GM12878 (cell line): Measurements from ENCODE around the gene SORCS2. TPM values are rescaled to one million over a fixed set of nuclear protein-coding genes. Genes with fewer than 3 reads are reported as not detected.

ENCODE experiments used
- ATAC-seq: fragments of 200-7000 bp; cut with Tn5 transposase; 3 replicates; pipeline ENCODE4 v1.9.1; 2020; ENCODE audit warnings: mild to moderate bottlenecking, moderate library complexity
- BruUV-seq: library from RNA; stranded (reverse); fragments of 400-500 nt; replicated peaks from 2 replicates; lab custom pipeline; 2021; lab: Mats Ljungman, UMichigan
- CTCF ChIA-PET: fragments of 300-600 bp; sonication (Branson Sonifier 250); formaldehyde crosslinking; extraction: SDS; loops from one replicate; lab custom pipeline; 2021; ENCODE audit warnings: inconsistent platforms; lab: Yijun Ruan, JAX
- POLR2A ChIA-PET: fragments of 350-600 bp; formaldehyde crosslinking; extraction: SDS; loops from one replicate; lab custom pipeline; 2021; ENCODE audit warnings: inconsistent platforms; lab: Charles Lee
- RAD21 ChIA-PET: fragments of 300-600 bp; sonication (Branson Sonifier 250); formaldehyde crosslinking; loops from one replicate; lab custom pipeline; 2023; ENCODE audit warnings: antibody characterized with exemption; ENCODE audit not compliant: unreplicated experiment; lab: Charles Lee
- SMC1A ChIA-PET: fragments of 300-600 bp; sonication (Branson Sonifier 250); formaldehyde crosslinking; loops from one replicate; lab custom pipeline; 2023; ENCODE audit not compliant: unreplicated experiment, uncharacterized antibody; lab: Charles Lee
- DNase-seq: peaks from one replicate; pipeline ENCODE4 v3.0.0-alpha.2; 2011; ENCODE audit warnings: low read depth, low spot score
- FAIRE-seq: peaks from 3 replicates; lab custom pipeline; 2011; peaks lifted over from hg19 to GRCh38; lab: Jason Lieb, UNC
- H2AFZ ChIP-seq: 2 replicates; pipeline ENCODE4 v1.6.0; 2011; ENCODE audit warnings: low read depth, low read length, control low read depth; ENCODE audit not compliant: control insufficient read depth
- H3K27ac ChIP-seq: 2 replicates; pipeline ENCODE4 v1.5.1; 2011; ENCODE audit warnings: control low read depth; ENCODE audit not compliant: control insufficient read depth, insufficient read depth
- H3K27me3 ChIP-seq, 2 experiments: replicated peaks in 1 of 2; 2 replicates each; pipeline versions ENCODE4 v1.6.0 to v1.6.1; 2011; ENCODE audit warnings: low read length in 1 of 2; ENCODE audit not compliant: control insufficient read depth in 2 of 2, insufficient read depth in 2 of 2
- H3K36me3 ChIP-seq, 2 experiments: 2 replicates each; pipeline ENCODE4 v1.5.1; 2011; ENCODE audit warnings: low read length in 1 of 2; ENCODE audit not compliant: control insufficient read depth in 2 of 2, insufficient read depth in 2 of 2
- H3K4me1 ChIP-seq: 2 replicates; pipeline ENCODE4 v1.6.1; 2011; ENCODE audit warnings: mild to moderate bottlenecking, low read length, moderate library complexity, mixed read lengths; ENCODE audit not compliant: control insufficient read depth, insufficient read depth
- H3K4me2 ChIP-seq: 2 replicates; pipeline ENCODE4 v1.6.0; 2011; ENCODE audit warnings: control low read depth; ENCODE audit not compliant: control insufficient read depth, insufficient read depth
- H3K4me3 ChIP-seq: fragments of 200-600 bp; sonication (generic); 2 replicates; pipeline ENCODE4 v1.5.1; 2016
- H3K79me2 ChIP-seq: 2 replicates; pipeline ENCODE4 v1.6.0; 2011; ENCODE audit warnings: low read length; ENCODE audit not compliant: control insufficient read depth, insufficient read depth
- H3K9ac ChIP-seq: 2 replicates; pipeline ENCODE4 v1.8.0; 2011; ENCODE audit warnings: low read length, control low read depth, mixed read lengths; ENCODE audit not compliant: control insufficient read depth, insufficient read depth
- H3K9me3 ChIP-seq: replicated peaks from 3 replicates; pipeline ENCODE4 v1.5.1; 2011; ENCODE audit warnings: mild to moderate bottlenecking, low read length; ENCODE audit not compliant: control insufficient read depth, insufficient read depth
- H4K20me1 ChIP-seq: 2 replicates; pipeline ENCODE4 v1.6.0; 2011; ENCODE audit not compliant: control insufficient read depth, insufficient read depth
- ASH2L ChIP-seq: fragments of 300-600, 200-600 bp; sonication (generic); IDR thresholded peaks from 2 replicates; pipeline ENCODE4 v1.6.1; 2017; ENCODE audit warnings: low read depth, mild to moderate bottlenecking, borderline replicate concordance
- BMI1 ChIP-seq: fragments of 450-650 bp; IDR thresholded peaks from 2 replicates; pipeline ENCODE4 v1.6.1; 2016; ENCODE audit warnings: mild to moderate bottlenecking, moderate library complexity, borderline replicate concordance
- CBFB ChIP-seq: IDR thresholded peaks from 2 replicates; pipeline ENCODE4 v1.6.1; 2016; ENCODE audit warnings: antibody characterized with exemption, low read depth
- GATAD2B ChIP-seq: fragments of 450-650 bp; conservative IDR thresholded peaks from 2 replicates; pipeline ENCODE4 v1.6.1; 2017; ENCODE audit warnings: low read depth, mild to moderate bottlenecking, moderate library complexity
- KLF5 ChIP-seq: fragments of 450-650 bp; IDR thresholded peaks from 2 replicates; pipeline ENCODE4 v1.6.1; 2014; ENCODE audit warnings: mild to moderate bottlenecking; ENCODE audit not compliant: partially characterized antibody
- POU2F2 ChIP-seq: IDR thresholded peaks from 3 replicates; pipeline ENCODE4 v1.6.1; 2011; ENCODE audit warnings: low read depth, mild to moderate bottlenecking, low read length, borderline replicate concordance
- SMC3 ChIP-seq: IDR thresholded peaks from 2 replicates; pipeline ENCODE4 v1.6.1; 2011; ENCODE audit warnings: low read length, improper control_type of control experiment, borderline replicate concordance
- SREBF1 ChIP-seq: IDR thresholded peaks from 2 replicates; pipeline ENCODE4 v1.6.1; 2012; ENCODE audit warnings: mild to moderate bottlenecking, low read length
- TARDBP ChIP-seq: IDR thresholded peaks from 2 replicates; pipeline ENCODE4 v1.6.1; 2016; ENCODE audit warnings: borderline replicate concordance
- ZNF217 ChIP-seq: fragments of 450-650 bp; IDR thresholded peaks from 2 replicates; pipeline ENCODE4 v1.6.1; 2017; ENCODE audit warnings: antibody characterized with exemption, mild to moderate bottlenecking
- ZNF622 ChIP-seq: fragments of 450-650 bp; IDR thresholded peaks from 2 replicates; pipeline ENCODE4 v1.6.1; 2017; ENCODE audit warnings: mild to moderate bottlenecking, inconsistent platforms
- WGBS: methylation state at CpG from one replicate; pipeline ENCODE4 v1.1.6; 2016; ENCODE audit warnings: low lambda C conversion rate; ENCODE audit not compliant: insufficient replicate concordance, insufficient coverage; ENCODE audit errors: missing lambda C conversion rate; 5-methylcytosine and 5-hydroxymethylcytosine counted together
- in situ Hi-C: fragments of 300-500 bp; cut with MboI; formaldehyde crosslinking; loops from 9 replicates; pipeline ENCODE4 v1.14.3; 2018; ENCODE audit warnings: mixed read lengths
- intact Hi-C: fragments of 100-400 bp; cut with micrococcal nuclease; formaldehyde crosslinking; loops from one replicate; pipeline ENCODE4 v1.14.2; 2022; ENCODE audit not compliant: unreplicated experiment
- polyA plus RNA-seq, 11 experiments: library from polyadenylated mRNA; depleted of rRNA in 4 of 11; unstranded in 6 of 11; stranded (reverse) in 5 of 11; fragments of >200 nt; fragmentation: Nextera tagmentation in 4 of 11; fragmentation: Illumina TruSeq in 1 of 11; extraction: Ambion mirVana in 4 of 11; extraction: Trizol in 1 of 11; gene quantifications; 1 replicate in 1 of 11; 2 replicates in 10 of 11; pipeline versions ENCODE4 v1.2.1 to v1.2.3, GENCODE V29; 2011 to 2016; ENCODE audit warnings: inconsistent platforms in 2 of 11, missing spikeins in 2 of 11, low read depth in 1 of 11
- total RNA-seq, 4 experiments: library from RNA; depleted of rRNA in 3 of 4; stranded (reverse); fragments of >200 nt in 3 of 4; fragmentation: Illumina TruSeq in 1 of 4; extraction: Trizol in 1 of 4; gene quantifications; 2 replicates each; pipeline versions ENCODE4 v1.2.1 to v1.2.3, GENCODE V29; 2013 to 2021
- TF ChIP-seq, protein P1 (sequence below): IDR thresholded peaks from 2 replicates; pipeline ENCODE4 v1.6.1; 2012; ENCODE audit warnings: improper control_type of control experiment, low read depth, low read length; ENCODE audit not compliant: insufficient replicate concordance
- TF ChIP-seq, protein P2 (sequence below): fragments of 450-650 bp; IDR thresholded peaks from 2 replicates; pipeline ENCODE4 v1.6.1; 2017; ENCODE audit warnings: mild to moderate bottlenecking
- TF ChIP-seq, protein P3 (sequence below): IDR thresholded peaks from 2 replicates; pipeline ENCODE4 v1.6.1; 2012; ENCODE audit warnings: mild to moderate bottlenecking, low read depth, low read length

The SORCS2 gene
- total and polyA plus RNA-seq, 10 of the 15 experiments (the other 5 are each of a cell fraction or from before 2014, with no cell fraction given) = 0.01 to 0.15 (median 0.05) TPM; not detected in 5

DNA sequence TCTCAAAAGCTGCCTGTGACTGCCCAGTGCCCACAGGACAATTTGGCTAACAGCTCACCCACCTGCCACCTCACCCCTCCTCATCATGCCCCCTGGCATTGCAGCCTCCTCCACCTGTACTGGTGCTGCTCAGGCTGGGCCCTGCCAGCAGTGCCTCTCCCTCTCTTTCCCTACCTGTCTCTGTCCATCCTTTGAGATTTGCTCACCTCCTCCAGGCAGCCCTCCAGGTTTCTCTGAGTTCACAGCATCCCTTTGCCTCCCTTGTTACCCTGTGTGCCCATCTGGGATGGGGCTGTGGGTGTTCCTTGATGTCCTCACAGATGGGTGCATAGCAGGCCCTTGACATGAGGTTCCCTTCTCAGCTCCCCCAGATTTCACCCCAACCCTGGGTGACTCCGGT lies 522.4 kb downstream of the SORCS2 start:
- ATAC-seq (no peak), FAIRE-seq (no peak), DNase-seq (no peak)
- ChIA-PET POLR2A (no interaction called here), SMC1A (no interaction called here), CTCF (no interaction called here), RAD21 (no interaction called here)
- intact Hi-C loops = loop anchor here (10.0 kb wide), 1 partner anchor 530 kb away; no protein-coding TSS in a partner anchor
- Histone ChIP-seq H3K9me3 (no peaks in the 10 kb centered on the region), H3K27me3 (peaks cover 0 to 3% of the 10 kb centered on the region in 2 experiments; a peak in 2 of 4 replicates), H3K36me3 (no peaks in the 10 kb centered on the region), H3K4me3 (no peak overlapping the region), H3K79me2 (no peaks in the 10 kb centered on the region), H3K9ac (no peak overlapping the region), H3K4me1 (no peaks in the 10 kb centered on the region), H3K4me2 (no peak overlapping the region), H2AFZ (no peak overlapping the region), H3K27ac (no peak overlapping the region), H4K20me1 (no peaks in the 10 kb centered on the region)
- TF ChIP-seq ZNF622 = no peak
- TF ChIP-seq ZNF217 = no peak
- TF ChIP-seq GATAD2B = no peak
- no peak for TF ChIP-seq SREBF1
- TF ChIP-seq CBFB = no peak
- TF ChIP-seq BMI1 = no peak
- no peak for TF ChIP-seq KLF5
- no peak for TF ChIP-seq POU2F2
- TF ChIP-seq, protein P1, sequence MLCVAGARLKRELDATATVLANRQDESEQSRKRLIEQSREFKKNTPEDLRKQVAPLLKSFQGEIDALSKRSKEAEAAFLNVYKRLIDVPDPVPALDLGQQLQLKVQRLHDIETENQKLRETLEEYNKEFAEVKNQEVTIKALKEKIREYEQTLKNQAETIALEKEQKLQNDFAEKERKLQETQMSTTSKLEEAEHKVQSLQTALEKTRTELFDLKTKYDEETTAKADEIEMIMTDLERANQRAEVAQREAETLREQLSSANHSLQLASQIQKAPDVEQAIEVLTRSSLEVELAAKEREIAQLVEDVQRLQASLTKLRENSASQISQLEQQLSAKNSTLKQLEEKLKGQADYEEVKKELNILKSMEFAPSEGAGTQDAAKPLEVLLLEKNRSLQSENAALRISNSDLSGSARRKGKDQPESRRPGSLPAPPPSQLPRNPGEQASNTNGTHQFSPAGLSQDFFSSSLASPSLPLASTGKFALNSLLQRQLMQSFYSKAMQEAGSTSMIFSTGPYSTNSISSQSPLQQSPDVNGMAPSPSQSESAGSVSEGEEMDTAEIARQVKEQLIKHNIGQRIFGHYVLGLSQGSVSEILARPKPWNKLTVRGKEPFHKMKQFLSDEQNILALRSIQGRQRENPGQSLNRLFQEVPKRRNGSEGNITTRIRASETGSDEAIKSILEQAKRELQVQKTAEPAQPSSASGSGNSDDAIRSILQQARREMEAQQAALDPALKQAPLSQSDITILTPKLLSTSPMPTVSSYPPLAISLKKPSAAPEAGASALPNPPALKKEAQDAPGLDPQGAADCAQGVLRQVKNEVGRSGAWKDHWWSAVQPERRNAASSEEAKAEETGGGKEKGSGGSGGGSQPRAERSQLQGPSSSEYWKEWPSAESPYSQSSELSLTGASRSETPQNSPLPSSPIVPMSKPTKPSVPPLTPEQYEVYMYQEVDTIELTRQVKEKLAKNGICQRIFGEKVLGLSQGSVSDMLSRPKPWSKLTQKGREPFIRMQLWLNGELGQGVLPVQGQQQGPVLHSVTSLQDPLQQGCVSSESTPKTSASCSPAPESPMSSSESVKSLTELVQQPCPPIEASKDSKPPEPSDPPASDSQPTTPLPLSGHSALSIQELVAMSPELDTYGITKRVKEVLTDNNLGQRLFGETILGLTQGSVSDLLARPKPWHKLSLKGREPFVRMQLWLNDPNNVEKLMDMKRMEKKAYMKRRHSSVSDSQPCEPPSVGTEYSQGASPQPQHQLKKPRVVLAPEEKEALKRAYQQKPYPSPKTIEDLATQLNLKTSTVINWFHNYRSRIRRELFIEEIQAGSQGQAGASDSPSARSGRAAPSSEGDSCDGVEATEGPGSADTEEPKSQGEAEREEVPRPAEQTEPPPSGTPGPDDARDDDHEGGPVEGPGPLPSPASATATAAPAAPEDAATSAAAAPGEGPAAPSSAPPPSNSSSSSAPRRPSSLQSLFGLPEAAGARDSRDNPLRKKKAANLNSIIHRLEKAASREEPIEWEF = no peak
- TF ChIP-seq, protein P2, sequence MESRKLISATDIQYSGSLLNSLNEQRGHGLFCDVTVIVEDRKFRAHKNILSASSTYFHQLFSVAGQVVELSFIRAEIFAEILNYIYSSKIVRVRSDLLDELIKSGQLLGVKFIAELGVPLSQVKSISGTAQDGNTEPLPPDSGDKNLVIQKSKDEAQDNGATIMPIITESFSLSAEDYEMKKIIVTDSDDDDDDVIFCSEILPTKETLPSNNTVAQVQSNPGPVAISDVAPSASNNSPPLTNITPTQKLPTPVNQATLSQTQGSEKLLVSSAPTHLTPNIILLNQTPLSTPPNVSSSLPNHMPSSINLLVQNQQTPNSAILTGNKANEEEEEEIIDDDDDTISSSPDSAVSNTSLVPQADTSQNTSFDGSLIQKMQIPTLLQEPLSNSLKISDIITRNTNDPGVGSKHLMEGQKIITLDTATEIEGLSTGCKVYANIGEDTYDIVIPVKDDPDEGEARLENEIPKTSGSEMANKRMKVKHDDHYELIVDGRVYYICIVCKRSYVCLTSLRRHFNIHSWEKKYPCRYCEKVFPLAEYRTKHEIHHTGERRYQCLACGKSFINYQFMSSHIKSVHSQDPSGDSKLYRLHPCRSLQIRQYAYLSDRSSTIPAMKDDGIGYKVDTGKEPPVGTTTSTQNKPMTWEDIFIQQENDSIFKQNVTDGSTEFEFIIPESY = no peak
- TF ChIP-seq TARDBP = no peak
- TF ChIP-seq SMC3 = no peak
- TF ChIP-seq, protein P3, sequence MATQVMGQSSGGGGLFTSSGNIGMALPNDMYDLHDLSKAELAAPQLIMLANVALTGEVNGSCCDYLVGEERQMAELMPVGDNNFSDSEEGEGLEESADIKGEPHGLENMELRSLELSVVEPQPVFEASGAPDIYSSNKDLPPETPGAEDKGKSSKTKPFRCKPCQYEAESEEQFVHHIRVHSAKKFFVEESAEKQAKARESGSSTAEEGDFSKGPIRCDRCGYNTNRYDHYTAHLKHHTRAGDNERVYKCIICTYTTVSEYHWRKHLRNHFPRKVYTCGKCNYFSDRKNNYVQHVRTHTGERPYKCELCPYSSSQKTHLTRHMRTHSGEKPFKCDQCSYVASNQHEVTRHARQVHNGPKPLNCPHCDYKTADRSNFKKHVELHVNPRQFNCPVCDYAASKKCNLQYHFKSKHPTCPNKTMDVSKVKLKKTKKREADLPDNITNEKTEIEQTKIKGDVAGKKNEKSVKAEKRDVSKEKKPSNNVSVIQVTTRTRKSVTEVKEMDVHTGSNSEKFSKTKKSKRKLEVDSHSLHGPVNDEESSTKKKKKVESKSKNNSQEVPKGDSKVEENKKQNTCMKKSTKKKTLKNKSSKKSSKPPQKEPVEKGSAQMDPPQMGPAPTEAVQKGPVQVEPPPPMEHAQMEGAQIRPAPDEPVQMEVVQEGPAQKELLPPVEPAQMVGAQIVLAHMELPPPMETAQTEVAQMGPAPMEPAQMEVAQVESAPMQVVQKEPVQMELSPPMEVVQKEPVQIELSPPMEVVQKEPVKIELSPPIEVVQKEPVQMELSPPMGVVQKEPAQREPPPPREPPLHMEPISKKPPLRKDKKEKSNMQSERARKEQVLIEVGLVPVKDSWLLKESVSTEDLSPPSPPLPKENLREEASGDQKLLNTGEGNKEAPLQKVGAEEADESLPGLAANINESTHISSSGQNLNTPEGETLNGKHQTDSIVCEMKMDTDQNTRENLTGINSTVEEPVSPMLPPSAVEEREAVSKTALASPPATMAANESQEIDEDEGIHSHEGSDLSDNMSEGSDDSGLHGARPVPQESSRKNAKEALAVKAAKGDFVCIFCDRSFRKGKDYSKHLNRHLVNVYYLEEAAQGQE = no peak
- TF ChIP-seq ASH2L = no peak
- no TSS peak for BruUV-seq
- in situ Hi-C loops = loop anchor here (10.0 kb wide), 1 partner anchor 520 kb away; the partner anchor contains the start of gene SORCS2
- 0% methylated on average over 1 of the region's 1 CpG for WGBS
